HG02973 (cell line): Measurements from ENCODE around the gene SVEP1.
"Not testable (repeated sequence)": the region's sequence is repeated elsewhere in the genome, so short reads cannot be mapped to it uniquely, and the experiment has no call there.

ENCODE experiments used
- ATAC-seq: cut with Tn5 transposase; IDR thresholded peaks from one replicate; pipeline ENCODE4 v1.9.1; 2021; ENCODE audit warnings: moderate library complexity; ENCODE audit not compliant: unreplicated experiment

SVEP1 gene

GRCh38 chr9:110382731-110383130 lies 196.8 kb downstream of the SVEP1 start:
- ATAC-seq: no peak

- no peak for ATAC-seq
Observed at GRCh38 chr9:110371411-110372007, 208.0 kb downstream of the SVEP1 start.

GRCh38 chr9:110370315-110370714 lies 209.2 kb downstream of the SVEP1 start:
- ATAC-seq: no peak

GRCh38 chr9:110364451-110364850 lies 215.1 kb downstream of the SVEP1 start:
- ATAC-seq: no peak

- not testable (repeated sequence) for ATAC-seq
Observed at GRCh38 chr9:110358992-110359391, 220.5 kb downstream of the SVEP1 start.

GRCh38 chr9:110357505-110357904 lies 222.0 kb downstream of the SVEP1 start:
- ATAC-seq: no peak

GRCh38 chr9:110356639-110357395 lies 222.7 kb downstream of the SVEP1 start:
- no peak for ATAC-seq

- ATAC-seq: no peak
Observed at GRCh38 chr9:110355911-110356310, 223.6 kb downstream of the SVEP1 start.

GRCh38 chr9:110351009-110351467 lies 228.5 kb downstream of the SVEP1 start:
- no peak for ATAC-seq

- no peak for ATAC-seq
Observed at GRCh38 chr9:110346325-110346724, 233.2 kb downstream of the SVEP1 start.

GRCh38 chr9:110344821-110345220 lies 234.7 kb downstream of the SVEP1 start:
- no peak for ATAC-seq

GRCh38 chr9:110343551-110343950 lies 236.0 kb downstream of the SVEP1 start:
- no peak for ATAC-seq

GRCh38 chr9:110340306-110340705 lies 239.2 kb downstream of the SVEP1 start:
- ATAC-seq: no peak

- ATAC-seq: no peak
Observed at GRCh38 chr9:110338143-110338542, 241.4 kb downstream of the SVEP1 start.

- no peak for ATAC-seq
Observed at GRCh38 chr9:110337727-110338126, 241.8 kb downstream of the SVEP1 start, which contains the start of gene TXNDC8. TSS of gene TXNDC8 (minus strand) at chr9:110337863.

GRCh38 chr9:110336363-110336762 lies 243.2 kb downstream of the SVEP1 start:
- no peak for ATAC-seq

GRCh38 chr9:110334871-110335270 lies 244.7 kb downstream of the SVEP1 start:
- peak; percentile 6 for ATAC-seq

GRCh38 chr9:110334183-110334582 lies 245.4 kb downstream of the SVEP1 start:
- ATAC-seq: peak; percentile 76

- ATAC-seq: no peak
Observed at GRCh38 chr9:110332766-110333165, 246.8 kb downstream of the SVEP1 start.

- ATAC-seq: no peak
Observed at GRCh38 chr9:110330484-110331105, 248.9 kb downstream of the SVEP1 start.

GRCh38 chr9:110329639-110330230 lies 249.8 kb downstream of the SVEP1 start:
- no peak for ATAC-seq

GRCh38 chr9:110328763-110329162 lies 250.8 kb downstream of the SVEP1 start:
- ATAC-seq: no peak
